Activated naive CD8-positive, alpha-beta T cell (primary cell): ENCODE measurements around the gene ATXN7L2.
A peak's percentile ranks its signal among the peaks of the same experiment; 100 is the strongest.
"Not testable (repeated sequence)": the region's sequence is repeated elsewhere in the genome, so short reads cannot be mapped to it uniquely, and the experiment has no call there.

Experiments used
- H3K27ac Mint-ChIP-seq: one replicate; pipeline ENCODE4 v1.8.0; 2021; ENCODE audit warnings: mixed read lengths
- H3K27me3 Mint-ChIP-seq: one replicate; pipeline ENCODE4 v1.8.0; 2021; ENCODE audit warnings: mixed read lengths
- H3K36me3 Mint-ChIP-seq: one replicate; pipeline ENCODE4 v1.8.0; 2021; ENCODE audit warnings: mixed read lengths
- H3K4me1 Mint-ChIP-seq: one replicate; pipeline ENCODE4 v1.8.0; 2021; ENCODE audit warnings: low read depth, mixed read lengths
- H3K4me3 Mint-ChIP-seq: one replicate; pipeline ENCODE4 v1.8.0; 2021; ENCODE audit warnings: mild to moderate bottlenecking, mixed read lengths
- H3K9me3 Mint-ChIP-seq: one replicate; pipeline ENCODE4 v1.8.0; 2021; ENCODE audit warnings: low read depth, mixed read lengths

Gene ATXN7L2

DNA sequence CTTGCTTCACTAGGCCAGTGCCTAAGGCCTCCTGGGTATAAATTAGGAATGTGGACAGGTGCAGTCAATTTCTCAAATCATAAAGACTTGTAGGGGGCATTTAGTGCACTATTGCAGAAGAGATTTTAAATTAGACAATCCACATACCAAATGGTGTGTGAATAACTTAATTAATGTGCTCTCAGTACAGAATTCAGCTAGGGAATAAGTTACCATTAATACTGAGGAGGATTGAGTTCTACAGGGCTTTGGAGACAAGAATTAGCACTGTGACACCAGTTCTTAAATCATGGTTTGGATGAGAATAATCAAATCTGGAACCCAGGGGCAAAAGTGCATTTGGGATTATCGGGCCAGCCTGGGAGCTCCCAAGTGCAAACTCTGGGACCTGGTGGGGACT is 15.6 kb upstream of the ATXN7L2 start:
- H3K4me3 Mint-ChIP-seq = no peak overlapping the region
- H3K27ac Mint-ChIP-seq = no peak overlapping the region
- H3K4me1 Mint-ChIP-seq = peaks cover 10% of the 10 kb centered on the region
- H3K9me3 Mint-ChIP-seq = no peaks in the 10 kb centered on the region
- peaks cover 33% of the 10 kb centered on the region for H3K27me3 Mint-ChIP-seq
- no peaks in the 10 kb centered on the region for H3K36me3 Mint-ChIP-seq

DNA sequence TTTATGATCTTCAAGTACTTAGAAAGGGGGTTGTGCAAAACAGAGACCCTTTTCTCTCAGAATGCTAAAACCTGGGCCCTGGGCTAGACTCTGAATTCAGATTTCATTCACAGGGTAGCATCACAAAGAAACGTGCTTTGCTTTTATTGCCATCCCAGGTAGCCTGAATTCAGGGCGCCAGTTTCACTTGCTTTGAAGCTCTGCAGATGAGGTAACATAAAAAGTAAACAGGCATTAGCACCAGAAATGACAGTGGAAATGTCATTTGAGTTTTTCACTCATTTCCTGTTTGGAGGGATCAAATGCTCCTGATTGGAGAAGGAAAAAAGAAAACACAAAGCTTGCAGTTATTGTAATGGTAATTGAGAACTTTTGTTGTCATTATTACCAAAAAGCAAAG is 14.8 kb upstream of the ATXN7L2 start:
- no peak overlapping the region for H3K4me3 Mint-ChIP-seq
- H3K9me3 Mint-ChIP-seq = no peaks in the 10 kb centered on the region
- no peak overlapping the region for H3K27ac Mint-ChIP-seq
- no peaks in the 10 kb centered on the region for H3K36me3 Mint-ChIP-seq
- peaks cover 33% of the 10 kb centered on the region for H3K27me3 Mint-ChIP-seq
- H3K4me1 Mint-ChIP-seq = peaks cover 10% of the 10 kb centered on the region

DNA sequence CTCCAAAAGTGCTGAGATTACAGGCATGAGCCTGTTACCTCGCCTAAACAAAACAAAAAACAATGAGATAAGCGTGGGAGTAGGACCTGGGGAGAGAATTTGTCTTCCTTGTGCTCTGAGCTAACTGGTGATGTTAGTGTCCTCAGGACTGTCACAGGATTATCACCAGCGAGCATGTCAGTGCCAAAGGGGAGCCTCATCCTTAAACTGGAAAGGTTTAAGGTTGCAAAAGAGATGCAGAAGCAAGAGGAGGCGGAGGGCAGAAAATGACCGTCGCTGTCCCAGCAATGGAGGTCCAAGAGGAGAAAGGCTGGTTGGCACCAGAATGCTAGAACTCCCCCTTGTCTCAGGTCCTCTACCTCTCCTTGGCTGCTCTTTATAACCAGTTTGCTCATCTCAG is 13.5 kb upstream of the ATXN7L2 start:
- H3K27me3 Mint-ChIP-seq = peaks cover 25% of the 10 kb centered on the region
- no peaks in the 10 kb centered on the region for H3K9me3 Mint-ChIP-seq
- H3K4me3 Mint-ChIP-seq = no peak overlapping the region
- H3K36me3 Mint-ChIP-seq = no peaks in the 10 kb centered on the region
- no peak overlapping the region for H3K27ac Mint-ChIP-seq
- peaks cover 10% of the 10 kb centered on the region for H3K4me1 Mint-ChIP-seq

DNA sequence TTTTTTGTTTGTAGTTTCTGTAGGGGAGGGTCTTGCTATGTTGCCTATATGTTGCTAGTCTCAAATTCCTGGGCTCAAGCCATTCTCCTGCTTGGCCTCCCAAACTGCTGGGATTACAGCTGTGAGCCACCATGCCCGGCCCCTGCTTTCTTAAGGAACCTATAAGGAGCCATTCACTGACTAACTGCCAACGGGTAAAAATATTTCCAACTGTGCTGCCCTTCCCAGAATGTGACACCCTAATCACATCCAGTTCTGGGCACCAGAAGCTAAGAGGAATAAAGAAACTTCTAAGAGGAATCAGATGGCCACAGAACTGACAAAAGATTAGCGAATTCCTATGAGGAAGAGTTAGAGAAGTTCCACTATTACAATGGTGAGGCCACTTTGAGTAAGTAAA is 10.9 kb upstream of the ATXN7L2 start:
- no peaks in the 10 kb centered on the region for H3K36me3 Mint-ChIP-seq
- H3K27me3 Mint-ChIP-seq = peaks cover 30% of the 10 kb centered on the region
- H3K4me3 Mint-ChIP-seq = no peak overlapping the region
- H3K4me1 Mint-ChIP-seq = peaks cover 4% of the 10 kb centered on the region
- H3K9me3 Mint-ChIP-seq = no peaks in the 10 kb centered on the region
- H3K27ac Mint-ChIP-seq = no peak overlapping the region

DNA sequence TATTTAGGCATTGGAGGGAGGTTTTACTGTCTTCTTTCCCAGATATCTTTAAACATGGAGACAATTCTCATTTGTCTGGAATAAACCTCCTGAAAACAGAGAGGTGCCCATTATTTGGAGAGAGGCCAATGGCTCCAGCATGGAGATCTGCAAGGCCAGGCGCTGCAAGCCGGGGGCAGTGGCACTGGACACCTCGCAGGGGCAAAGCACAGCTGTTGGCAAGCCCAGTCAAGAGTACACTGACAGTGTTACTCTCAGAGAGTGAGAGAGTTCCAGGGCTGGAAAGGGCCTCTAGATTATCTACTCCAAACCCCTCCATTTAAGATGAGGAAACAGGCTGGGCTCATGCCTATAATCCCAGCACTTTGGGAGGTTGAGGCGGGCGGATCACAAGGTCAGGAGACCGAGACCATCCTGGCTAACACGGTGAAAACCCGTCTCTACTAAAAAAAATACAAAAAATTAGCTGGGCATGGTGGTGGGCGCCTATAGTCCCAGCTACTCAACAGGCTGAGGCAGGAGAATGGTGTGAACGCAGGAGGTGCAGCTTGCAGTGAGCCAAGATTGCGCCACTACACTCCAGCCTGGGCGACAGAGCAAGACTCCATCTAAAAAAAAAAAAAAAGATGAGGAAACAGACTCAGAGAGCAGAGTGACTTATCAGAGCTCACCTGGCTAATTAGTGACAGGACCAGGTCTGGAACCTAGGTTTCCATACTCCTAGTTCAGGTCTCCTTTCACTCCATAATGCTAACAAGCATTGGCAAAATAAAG is 10.2 kb upstream of the ATXN7L2 start:
- not testable (repeated sequence) for H3K36me3 Mint-ChIP-seq, H3K4me1 Mint-ChIP-seq, H3K9me3 Mint-ChIP-seq, H3K27ac Mint-ChIP-seq, H3K4me3 Mint-ChIP-seq
- peaks cover 24% of the 10 kb centered on the region for H3K27me3 Mint-ChIP-seq

DNA sequence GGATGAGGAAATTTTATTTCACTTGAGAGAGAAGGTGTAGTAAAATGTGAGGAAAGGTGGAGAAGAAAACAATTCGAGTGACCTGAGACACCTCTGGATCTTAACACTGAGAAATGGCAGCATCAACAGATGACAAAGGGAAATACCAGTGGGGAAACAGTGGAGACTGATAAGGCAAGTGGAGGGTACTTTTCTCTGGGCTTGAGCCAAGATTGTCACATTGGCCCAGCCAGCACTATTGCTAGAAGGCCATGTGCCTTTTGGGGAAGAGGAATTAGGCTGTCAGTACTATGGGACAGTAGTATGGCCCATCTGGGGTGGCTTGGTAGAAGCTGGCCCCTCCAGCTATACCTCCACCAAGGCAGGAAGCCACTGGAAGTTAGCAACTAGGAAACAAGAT is 9.0 kb upstream of the ATXN7L2 start:
- Mint-ChIP-seq H3K4me3 (no peak overlapping the region), H3K36me3 (no peaks in the 10 kb centered on the region), H3K4me1 (peaks cover 1% of the 10 kb centered on the region), H3K27ac (no peak overlapping the region), H3K27me3 (peaks cover 26% of the 10 kb centered on the region), H3K9me3 (no peaks in the 10 kb centered on the region)

DNA sequence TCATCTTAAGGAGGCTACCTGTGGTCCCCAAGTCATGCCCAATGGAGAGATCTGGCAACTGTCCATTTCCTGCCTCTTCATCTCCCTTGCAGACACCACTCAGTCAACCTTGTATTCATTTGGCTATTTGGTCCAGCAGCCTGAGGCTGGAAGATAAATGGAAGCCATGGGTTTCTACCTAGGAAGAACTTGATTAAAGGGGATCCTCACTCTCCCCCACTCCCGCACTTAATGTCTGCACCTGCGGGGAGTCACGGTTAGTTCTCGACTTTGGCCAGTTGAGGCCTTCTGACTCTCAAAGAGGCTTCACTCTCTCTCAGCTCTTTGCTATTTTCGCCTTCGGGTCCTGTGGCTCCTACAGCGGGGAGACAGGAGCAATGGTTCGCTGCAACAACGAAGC is 8.4 kb upstream of the ATXN7L2 start:
- Mint-ChIP-seq H3K36me3 (no peaks in the 10 kb centered on the region), H3K9me3 (no peaks in the 10 kb centered on the region), H3K4me3 (no peak overlapping the region), H3K27me3 (peaks cover 26% of the 10 kb centered on the region), H3K27ac (no peak overlapping the region), H3K4me1 (peaks cover 1% of the 10 kb centered on the region)

DNA sequence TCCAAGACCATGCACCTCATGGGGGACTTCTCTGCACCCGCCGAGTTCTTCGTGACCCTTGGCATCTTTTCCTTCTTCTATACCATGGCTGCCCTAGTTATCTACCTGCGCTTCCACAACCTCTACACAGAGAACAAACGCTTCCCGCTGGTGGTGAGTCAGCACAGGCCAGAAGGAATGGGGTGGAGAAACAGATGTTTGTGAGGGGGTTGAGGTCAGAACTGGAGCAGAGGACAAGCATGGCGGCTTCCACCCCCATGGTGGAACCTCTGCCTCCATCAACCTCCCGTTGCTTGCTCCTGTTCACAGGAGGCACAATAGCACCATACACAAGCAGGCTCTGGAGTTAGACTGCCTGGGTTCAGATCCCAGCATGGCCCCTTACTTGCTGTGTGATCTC is 6.9 kb upstream of the ATXN7L2 start:
- no peak overlapping the region for H3K27ac Mint-ChIP-seq
- no peak overlapping the region for H3K4me3 Mint-ChIP-seq
- peaks cover 1% of the 10 kb centered on the region for H3K4me1 Mint-ChIP-seq
- H3K9me3 Mint-ChIP-seq = no peaks in the 10 kb centered on the region
- H3K36me3 Mint-ChIP-seq = no peaks in the 10 kb centered on the region
- H3K27me3 Mint-ChIP-seq = peaks cover 17% of the 10 kb centered on the region

DNA sequence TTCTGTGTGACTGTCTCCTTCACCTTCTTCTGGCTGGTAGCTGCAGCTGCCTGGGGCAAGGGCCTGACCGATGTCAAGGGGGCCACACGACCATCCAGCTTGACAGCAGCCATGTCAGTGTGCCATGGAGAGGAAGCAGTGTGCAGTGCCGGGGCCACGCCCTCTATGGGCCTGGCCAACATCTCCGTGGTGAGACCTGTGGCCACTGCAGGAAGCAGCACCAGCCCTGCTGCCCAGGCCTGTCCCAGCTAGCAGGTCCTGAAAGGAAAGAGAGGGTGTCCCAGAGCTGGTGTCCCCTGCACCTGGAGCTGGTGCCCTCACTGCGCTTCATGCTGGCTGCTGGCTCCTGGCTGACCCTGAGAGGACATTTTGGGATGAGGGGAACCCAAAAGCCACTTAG is 5.9 kb upstream of the ATXN7L2 start:
- H3K9me3 Mint-ChIP-seq = no peaks in the 10 kb centered on the region
- H3K4me1 Mint-ChIP-seq = peaks cover 10% of the 10 kb centered on the region
- H3K27me3 Mint-ChIP-seq = peaks cover 15% of the 10 kb centered on the region
- H3K27ac Mint-ChIP-seq = no peak overlapping the region
- H3K4me3 Mint-ChIP-seq = no peak overlapping the region
- no peaks in the 10 kb centered on the region for H3K36me3 Mint-ChIP-seq

DNA sequence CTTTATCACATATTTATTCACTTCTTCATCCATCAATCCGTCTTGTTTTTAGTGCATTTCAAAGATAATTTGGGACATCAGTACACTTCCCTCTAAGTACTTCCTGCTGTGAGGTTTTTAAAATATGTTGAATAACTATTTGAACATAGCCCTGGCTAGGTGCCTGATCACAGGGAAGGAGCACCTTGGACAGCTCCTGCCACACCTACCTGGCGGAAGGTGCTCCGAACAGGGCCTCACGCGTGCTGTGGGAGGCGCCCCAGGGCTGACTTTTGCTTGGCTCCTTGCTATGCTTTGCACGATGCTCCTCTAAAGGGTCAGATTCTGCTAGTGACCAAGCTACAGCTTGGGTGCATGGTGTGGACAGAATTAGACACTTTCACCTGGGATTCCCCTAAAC is 4.9 kb upstream of the ATXN7L2 start:
- no peaks in the 10 kb centered on the region for H3K9me3 Mint-ChIP-seq
- no peak overlapping the region for H3K27ac Mint-ChIP-seq
- H3K36me3 Mint-ChIP-seq = no peaks in the 10 kb centered on the region
- no peak overlapping the region for H3K4me3 Mint-ChIP-seq
- peaks cover 13% of the 10 kb centered on the region for H3K27me3 Mint-ChIP-seq
- peaks cover 17% of the 10 kb centered on the region for H3K4me1 Mint-ChIP-seq

DNA sequence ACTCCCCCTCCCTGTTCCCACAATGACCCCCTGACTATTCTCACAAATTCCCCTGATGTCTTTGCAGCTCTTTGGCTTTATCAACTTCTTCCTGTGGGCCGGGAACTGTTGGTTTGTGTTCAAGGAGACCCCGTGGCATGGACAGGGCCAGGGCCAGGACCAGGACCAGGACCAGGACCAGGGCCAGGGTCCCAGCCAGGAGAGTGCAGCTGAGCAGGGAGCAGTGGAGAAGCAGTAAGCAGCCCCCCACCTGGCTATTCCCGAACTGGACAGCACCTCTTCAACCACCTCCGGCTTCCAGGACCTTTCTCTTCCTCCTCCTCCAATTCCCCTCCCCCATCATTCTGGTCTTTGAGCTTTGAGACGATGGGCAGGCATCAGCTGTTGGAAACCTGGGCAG is 4.4 kb upstream of the ATXN7L2 start:
- Mint-ChIP-seq H3K36me3 (no peaks in the 10 kb centered on the region), H3K4me3 (no peak overlapping the region), H3K9me3 (no peaks in the 10 kb centered on the region), H3K27ac (no peak overlapping the region), H3K27me3 (peaks cover 13% of the 10 kb centered on the region), H3K4me1 (peaks cover 20% of the 10 kb centered on the region)

DNA sequence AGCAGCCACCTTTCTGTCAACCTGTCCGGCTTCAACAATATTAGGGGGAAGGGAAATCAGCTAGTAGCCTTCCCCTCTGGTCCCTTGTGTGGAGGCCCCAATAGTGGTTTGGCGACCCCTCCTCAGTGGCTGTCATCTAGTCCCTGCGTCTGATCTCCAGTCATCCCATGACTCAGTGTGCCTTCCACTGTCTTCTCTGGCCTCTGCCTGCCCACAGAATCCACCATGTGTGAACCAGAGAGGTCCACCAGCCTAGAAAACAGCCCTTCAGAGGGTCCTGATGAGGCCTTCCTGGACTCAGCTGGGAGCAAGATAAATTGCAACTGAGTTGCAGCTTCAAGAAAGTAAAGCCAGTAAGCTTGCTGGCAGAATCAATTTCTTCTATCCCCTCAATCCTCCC is 3.8 kb upstream of the ATXN7L2 start:
- no peaks in the 10 kb centered on the region for H3K9me3 Mint-ChIP-seq
- H3K4me1 Mint-ChIP-seq = peaks cover 26% of the 10 kb centered on the region
- H3K27me3 Mint-ChIP-seq = peaks cover 11% of the 10 kb centered on the region
- H3K4me3 Mint-ChIP-seq = no peak overlapping the region
- no peaks in the 10 kb centered on the region for H3K36me3 Mint-ChIP-seq
- no peak overlapping the region for H3K27ac Mint-ChIP-seq

DNA sequence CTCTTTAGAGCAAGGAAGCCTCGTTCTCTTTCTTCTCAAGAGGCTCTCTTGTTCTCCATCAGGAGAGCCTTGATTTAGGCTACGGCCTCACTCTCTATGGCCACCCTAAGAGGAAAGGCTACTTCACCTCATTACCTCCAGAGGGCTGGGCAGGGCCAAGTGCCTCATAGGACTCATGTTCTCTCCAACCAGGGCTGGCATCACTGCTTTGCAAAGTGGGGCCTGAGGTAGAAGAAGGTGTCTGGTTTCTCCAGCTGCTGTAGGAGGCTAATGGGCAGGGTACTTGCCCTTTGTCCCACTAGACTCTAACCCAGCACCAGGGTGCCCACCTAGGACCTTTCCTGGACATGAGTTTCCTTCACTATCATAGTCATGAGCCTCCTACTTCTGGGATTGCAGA is 2.1 kb upstream of the ATXN7L2 start:
- Mint-ChIP-seq H3K4me3 (no peak overlapping the region), H3K27ac (no peak overlapping the region), H3K9me3 (no peaks in the 10 kb centered on the region), H3K27me3 (peaks cover 4% of the 10 kb centered on the region), H3K4me1 (peaks cover 37% of the 10 kb centered on the region), H3K36me3 (no peaks in the 10 kb centered on the region)

DNA sequence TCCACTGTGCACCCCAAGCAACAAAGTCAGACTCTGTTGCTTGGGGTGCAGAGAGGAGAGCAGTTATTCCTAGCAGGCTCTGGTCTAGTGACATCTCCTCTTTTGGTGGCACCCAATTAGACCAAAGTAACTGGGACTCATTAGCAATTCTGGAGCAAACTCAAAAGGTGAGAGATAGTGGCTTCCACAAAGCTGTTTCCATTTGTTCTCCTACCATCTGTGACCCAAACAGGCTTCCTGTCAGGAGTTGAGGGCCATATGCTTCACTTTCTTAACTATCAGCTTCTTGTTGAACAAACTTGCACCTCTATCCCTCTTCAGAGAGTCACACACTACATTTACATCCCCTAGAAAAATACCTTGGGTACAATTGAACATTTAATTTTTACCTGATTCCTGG is 1.5 kb upstream of the ATXN7L2 start:
- Mint-ChIP-seq H3K36me3 (no peaks in the 10 kb centered on the region), H3K27me3 (peaks cover 2% of the 10 kb centered on the region), H3K4me1 (peaks cover 37% of the 10 kb centered on the region), H3K4me3 (peak overlapping the region; percentile 98), H3K27ac (peak overlapping the region; percentile 95), H3K9me3 (no peaks in the 10 kb centered on the region)

DNA sequence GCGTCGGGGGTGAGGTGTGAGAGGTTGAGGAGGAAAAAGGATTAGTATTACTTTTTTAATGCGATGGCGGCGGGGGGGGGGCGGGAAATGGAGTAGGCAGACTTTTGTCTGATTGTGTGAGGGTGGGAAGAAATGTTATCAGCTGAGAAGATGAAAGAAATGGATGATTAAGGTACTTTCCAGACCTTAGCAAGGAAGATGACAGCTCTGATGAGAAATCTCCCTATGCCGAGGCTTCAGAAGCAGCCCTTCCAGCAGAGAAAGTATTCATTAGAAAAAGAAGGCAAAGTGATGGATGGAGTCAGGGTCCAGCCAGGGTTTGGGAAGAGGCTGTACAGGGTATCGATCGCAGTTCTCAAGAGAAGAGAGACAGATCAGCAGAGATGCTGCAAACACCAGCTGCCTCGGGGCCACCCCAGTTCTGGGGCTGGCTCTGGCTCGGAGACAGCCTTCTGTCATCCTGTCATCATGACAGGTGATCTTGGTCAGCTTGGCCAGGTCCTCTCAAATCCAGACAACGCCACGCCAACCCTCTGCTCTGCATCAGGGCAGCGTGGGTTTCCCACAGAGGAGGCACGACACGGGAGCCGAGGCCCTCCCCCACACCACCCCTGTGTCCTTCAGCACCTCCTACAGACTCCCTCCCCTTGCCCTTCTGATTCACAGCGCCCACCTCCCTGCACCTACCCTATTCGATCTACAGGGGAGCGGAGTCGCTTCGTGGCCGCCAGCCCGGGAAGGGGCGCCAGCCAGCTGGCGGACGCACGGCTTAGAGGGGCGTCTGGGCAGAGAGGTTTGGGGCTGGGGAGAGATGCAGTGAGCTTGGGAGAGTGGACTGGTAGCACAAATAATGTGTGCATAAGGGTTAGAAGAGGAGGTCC is 674 bp upstream of the ATXN7L2 start:
- Mint-ChIP-seq H3K4me3 (peak overlapping the region; percentile 98), H3K9me3 (no peaks in the 10 kb centered on the region), H3K27me3 (peaks cover 2% of the 10 kb centered on the region), H3K36me3 (no peaks in the 10 kb centered on the region), H3K27ac (peak overlapping the region; percentile 95), H3K4me1 (peaks cover 37% of the 10 kb centered on the region)
